Epidermal melanocyte (primary cell): ENCODE results near the gene INPP4B.

Experiments used
- DNase-seq: peaks from one replicate; pipeline ENCODE4 v3.0.0; 2011; ENCODE audit warnings: low spot score; ENCODE audit not compliant: insufficient read length

The INPP4B gene

GRCh38 chr4:142741995-142742394 lies 104.1 kb downstream of the INPP4B start:
- no peak for DNase-seq

- DNase-seq, result no peak
Measured at GRCh38 chr4:142728233-142728632, 117.9 kb downstream of the INPP4B start.

GRCh38 chr4:142727149-142727548 lies 119.0 kb downstream of the INPP4B start:
- no peak for DNase-seq

GRCh38 chr4:142725886-142726285 lies 120.2 kb downstream of the INPP4B start:
- no peak for DNase-seq

GRCh38 chr4:142721187-142721586 lies 124.9 kb downstream of the INPP4B start:
- no peak for DNase-seq

- no peak for DNase-seq
Measured at GRCh38 chr4:142719854-142720541, 126.1 kb downstream of the INPP4B start.

- no peak for DNase-seq
Measured at GRCh38 chr4:142718981-142719380, 127.1 kb downstream of the INPP4B start.

GRCh38 chr4:142715727-142716126 lies 130.4 kb downstream of the INPP4B start:
- DNase-seq, result no peak

- no peak for DNase-seq
Measured at GRCh38 chr4:142713282-142714030, 132.6 kb downstream of the INPP4B start.

- no peak for DNase-seq
Measured at GRCh38 chr4:142708231-142708630, 137.9 kb downstream of the INPP4B start.

- DNase-seq, result no peak
Measured at GRCh38 chr4:142707401-142707800, 138.7 kb downstream of the INPP4B start.

GRCh38 chr4:142706381-142706780 lies 139.7 kb downstream of the INPP4B start:
- DNase-seq, result no peak

GRCh38 chr4:142705820-142706219 lies 140.3 kb downstream of the INPP4B start:
- DNase-seq, result no peak

GRCh38 chr4:142703694-142704309 lies 142.3 kb downstream of the INPP4B start:
- DNase-seq, result no peak

- DNase-seq, result no peak
Measured at GRCh38 chr4:142701017-142701416, 145.1 kb downstream of the INPP4B start.

- no peak for DNase-seq
Measured at GRCh38 chr4:142700531-142700930, 145.6 kb downstream of the INPP4B start.

GRCh38 chr4:142698552-142698951 lies 147.5 kb downstream of the INPP4B start:
- DNase-seq, result no peak

- DNase-seq, result no peak
Measured at GRCh38 chr4:142697928-142698327, 148.2 kb downstream of the INPP4B start.

- no peak for DNase-seq
Measured at GRCh38 chr4:142697320-142697719, 148.8 kb downstream of the INPP4B start.

GRCh38 chr4:142696334-142697122 lies 149.6 kb downstream of the INPP4B start:
- no peak for DNase-seq

- DNase-seq, result no peak
Measured at GRCh38 chr4:142690406-142691163, 155.5 kb downstream of the INPP4B start.
